Osteoblast (primary cell): ENCODE measurements around the gene TRAP1. TPM values are rescaled to one million over a fixed set of nuclear protein-coding genes. Genes with fewer than 3 reads are reported as not detected.

Experiments
- DNase-seq: peaks from one replicate; pipeline ENCODE4 v3.0.0; 2011; ENCODE audit warnings: low spot score, mixed read lengths; ENCODE audit not compliant: insufficient read length; ENCODE audit errors: missing footprints
- H2AFZ ChIP-seq: 2 replicates; pipeline ENCODE4 v1.6.0; 2011; ENCODE audit warnings: mild to moderate bottlenecking, low read length
- H3K27ac ChIP-seq: 2 replicates; pipeline ENCODE4 v1.5.1; 2011; ENCODE audit warnings: mild to moderate bottlenecking, low read depth, low read length, moderate library complexity
- H3K27me3 ChIP-seq: 2 replicates; pipeline ENCODE4 v1.6.0; 2012; ENCODE audit warnings: mild to moderate bottlenecking, control low read depth, inconsistent platforms, low read length, moderate library complexity; ENCODE audit not compliant: insufficient read depth
- H3K36me3 ChIP-seq: 2 replicates; pipeline ENCODE4 v1.5.1; 2011; ENCODE audit warnings: mild to moderate bottlenecking, low read length, control low read depth, moderate library complexity; ENCODE audit not compliant: insufficient read depth
- H3K4me1 ChIP-seq: 2 replicates; pipeline ENCODE4 v1.5.1; 2011; ENCODE audit warnings: mild to moderate bottlenecking, low read length, control low read depth, moderate library complexity; ENCODE audit not compliant: insufficient read depth
- H3K4me2 ChIP-seq: 2 replicates; pipeline ENCODE4 v1.6.0; 2011; ENCODE audit warnings: mild to moderate bottlenecking, low read length; ENCODE audit not compliant: insufficient read depth
- H3K4me3 ChIP-seq: fragments of 200-600 bp; sonication (generic); 3 replicates; pipeline ENCODE4 v1.5.1; 2012; ENCODE audit warnings: mild to moderate bottlenecking, low read length, inconsistent platforms; ENCODE audit not compliant: insufficient read depth
- H3K79me2 ChIP-seq: 2 replicates; pipeline ENCODE4 v1.6.0; 2012; ENCODE audit warnings: mild to moderate bottlenecking, low read length, control low read depth, inconsistent platforms; ENCODE audit not compliant: insufficient read depth
- H3K9me3 ChIP-seq: 2 replicates; pipeline ENCODE4 v1.5.1; 2011; ENCODE audit warnings: low read depth, low read length, control low read depth
- H4K20me1 ChIP-seq: 2 replicates; pipeline ENCODE4 v1.6.0; 2012; ENCODE audit warnings: mild to moderate bottlenecking, low read length, control low read depth; ENCODE audit not compliant: insufficient read depth
- total RNA-seq: library from RNA; depleted of rRNA; stranded (reverse); fragments of >200 nt; gene quantifications from 2 replicates; pipeline ENCODE4 v1.2.3, GENCODE V29; 2012
- TF ChIP-seq, protein P1 (sequence below): IDR thresholded peaks from 2 replicates; pipeline ENCODE4 v1.5.1; 2011; ENCODE audit warnings: mild to moderate bottlenecking, low read depth, low read length, moderate library complexity; ENCODE audit errors: extremely low read depth

TRAP1 gene
- total RNA-seq, 1 donor = 56.5 TPM

DNA sequence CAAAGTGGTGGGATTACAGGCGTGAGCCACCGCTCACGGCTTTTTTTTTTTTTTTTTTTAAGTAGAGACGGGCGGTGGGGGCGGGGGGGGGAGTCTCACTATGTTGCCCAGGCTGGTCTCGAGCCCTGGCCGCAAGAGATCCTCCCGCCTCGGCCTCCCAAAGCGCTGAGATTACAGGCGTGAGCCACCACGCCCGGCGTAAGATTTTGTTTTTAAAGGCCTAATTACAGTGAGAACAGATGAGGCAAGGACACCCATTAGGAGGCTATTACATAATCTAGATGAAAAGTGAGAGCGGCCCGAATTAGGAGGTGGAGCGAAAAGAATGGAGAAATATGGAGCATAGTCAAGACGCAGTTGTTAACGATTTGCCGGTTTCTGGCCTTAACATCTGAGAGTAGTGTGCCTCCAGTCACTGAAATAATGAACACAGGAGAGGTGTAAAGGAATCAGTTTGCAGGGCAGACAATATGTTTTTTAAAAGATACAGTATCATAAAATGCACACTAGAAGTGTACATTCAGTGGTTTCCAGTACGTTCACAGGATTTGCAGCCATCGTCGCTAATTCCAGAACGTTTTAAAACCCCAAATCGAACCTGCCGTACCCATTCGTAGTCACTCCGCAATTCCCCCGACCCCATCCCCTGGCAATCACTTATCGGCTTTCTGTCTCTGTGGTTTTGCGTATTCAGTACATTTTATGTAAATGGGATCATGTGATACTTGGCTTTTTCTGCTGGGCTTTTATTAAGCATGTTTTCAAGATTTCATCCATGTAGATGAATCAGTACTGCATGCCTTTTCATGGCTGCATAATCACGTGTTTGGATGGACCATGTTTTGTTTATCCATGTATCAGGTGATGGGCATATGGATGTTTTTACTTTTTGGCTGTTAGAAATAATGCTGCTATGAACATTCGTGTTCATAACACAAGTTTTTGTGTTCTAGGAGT, 104.5 kb downstream of the TRAP1 start:
- Histone ChIP-seq H3K36me3 (peaks cover 9% of the 10 kb centered on the region), H3K27ac (no peak overlapping the region), H3K79me2 (peaks cover 64% of the 10 kb centered on the region), H3K4me1 (peaks cover 14% of the 10 kb centered on the region), H3K9me3 (no peaks in the 10 kb centered on the region), H3K4me2 (peak overlapping the region; percentile 93), H3K4me3 (peak overlapping the region; percentile 100), H2AFZ (no peak overlapping the region), H3K27me3 (no peaks in the 10 kb centered on the region), H4K20me1 (no peaks in the 10 kb centered on the region)
- no peak for DNase-seq
- TF ChIP-seq, protein P1, sequence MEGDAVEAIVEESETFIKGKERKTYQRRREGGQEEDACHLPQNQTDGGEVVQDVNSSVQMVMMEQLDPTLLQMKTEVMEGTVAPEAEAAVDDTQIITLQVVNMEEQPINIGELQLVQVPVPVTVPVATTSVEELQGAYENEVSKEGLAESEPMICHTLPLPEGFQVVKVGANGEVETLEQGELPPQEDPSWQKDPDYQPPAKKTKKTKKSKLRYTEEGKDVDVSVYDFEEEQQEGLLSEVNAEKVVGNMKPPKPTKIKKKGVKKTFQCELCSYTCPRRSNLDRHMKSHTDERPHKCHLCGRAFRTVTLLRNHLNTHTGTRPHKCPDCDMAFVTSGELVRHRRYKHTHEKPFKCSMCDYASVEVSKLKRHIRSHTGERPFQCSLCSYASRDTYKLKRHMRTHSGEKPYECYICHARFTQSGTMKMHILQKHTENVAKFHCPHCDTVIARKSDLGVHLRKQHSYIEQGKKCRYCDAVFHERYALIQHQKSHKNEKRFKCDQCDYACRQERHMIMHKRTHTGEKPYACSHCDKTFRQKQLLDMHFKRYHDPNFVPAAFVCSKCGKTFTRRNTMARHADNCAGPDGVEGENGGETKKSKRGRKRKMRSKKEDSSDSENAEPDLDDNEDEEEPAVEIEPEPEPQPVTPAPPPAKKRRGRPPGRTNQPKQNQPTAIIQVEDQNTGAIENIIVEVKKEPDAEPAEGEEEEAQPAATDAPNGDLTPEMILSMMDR = no peak

GRCh38 chr16:3611146-3611975, 106.0 kb downstream of the TRAP1 start, which contains the start of gene SLX4:
SLX4 (minus strand) TSS chr16:3611606; CDS start chr16:3608964, 2,642 bp downstream.
- Histone ChIP-seq H3K27ac (peak within 1 kb of the TSS; percentile 65), H3K4me1 (peaks cover 14% of the 10 kb centered on the region), H3K4me3 (peak within 1 kb of the TSS; percentile 100), H4K20me1 (no peaks in the 10 kb centered on the region), H3K4me2 (peak within 1 kb of the TSS; percentile 96), H2AFZ (peak within 1 kb of the TSS; percentile 98), H3K79me2 (peaks cover 54% of the 10 kb centered on the region), H3K27me3 (no peaks in the 10 kb centered on the region), H3K36me3 (peaks cover 9% of the 10 kb centered on the region), H3K9me3 (no peaks in the 10 kb centered on the region)
- TF ChIP-seq, protein P1 = no peak
- peak; percentile 100 for DNase-seq

GRCh38 chr16:3610698-3611145, 106.6 kb downstream of the TRAP1 start:
- TF ChIP-seq, protein P1 = no peak
- H3K4me2 ChIP-seq = peak overlapping the region; percentile 96
- no peaks in the 10 kb centered on the region for H3K9me3 ChIP-seq
- H2AFZ ChIP-seq = peak overlapping the region; percentile 90
- H3K79me2 ChIP-seq = peaks cover 48% of the 10 kb centered on the region
- peaks cover 12% of the 10 kb centered on the region for H3K36me3 ChIP-seq
- no peak for DNase-seq
- peaks cover 14% of the 10 kb centered on the region for H3K4me1 ChIP-seq
- H3K27me3 ChIP-seq = no peaks in the 10 kb centered on the region
- peak overlapping the region; percentile 53 for H3K27ac ChIP-seq
- H4K20me1 ChIP-seq = no peaks in the 10 kb centered on the region
- H3K4me3 ChIP-seq = peak overlapping the region; percentile 100
